Neuron (in vitro differentiated cells): ENCODE data around the gene CNP.

Experiments
- H2AFZ ChIP-seq: one replicate; pipeline ENCODE4 v1.6.1; 2013; ENCODE audit warnings: low read depth, mild to moderate bottlenecking, inconsistent platforms, low read length, moderate library complexity
- H3K27me3 ChIP-seq: one replicate; pipeline ENCODE4 v1.6.1; 2013; ENCODE audit warnings: low read length; ENCODE audit not compliant: insufficient read depth
- H3K36me3 ChIP-seq: one replicate; pipeline ENCODE4 v1.6.1; 2013; ENCODE audit warnings: low read length; ENCODE audit not compliant: insufficient read depth
- H3K4me1 ChIP-seq: one replicate; pipeline ENCODE4 v1.6.1; 2013; ENCODE audit warnings: low read length; ENCODE audit not compliant: insufficient read depth
- H3K4me3 ChIP-seq: 2 replicates; pipeline ENCODE4 v1.5.1; 2013; ENCODE audit warnings: mild to moderate bottlenecking, low read length, moderate library complexity
- H3K9me3 ChIP-seq: one replicate; pipeline ENCODE4 v1.6.1; 2013; ENCODE audit warnings: low read length

Gene CNP

DNA sequence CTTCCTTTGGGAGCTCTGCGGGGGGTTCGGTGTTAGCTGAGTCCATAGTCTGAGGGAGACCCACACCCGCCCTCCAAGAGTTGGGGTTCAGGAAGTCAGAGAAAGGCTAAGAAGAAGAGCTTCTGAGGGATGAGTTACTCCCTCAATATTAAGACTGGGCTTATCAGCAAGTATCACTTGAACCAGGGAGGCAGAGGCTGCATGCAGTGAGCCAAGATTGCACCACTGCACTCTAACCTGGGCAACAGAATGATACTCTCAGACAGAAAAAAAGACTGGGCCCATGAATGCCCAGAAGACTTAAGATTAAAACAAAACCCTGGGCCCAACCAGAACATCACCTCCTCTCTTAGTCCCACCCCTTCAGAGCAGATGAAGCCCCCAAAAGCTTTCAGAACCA is 59.3 kb downstream of the CNP start:
- H3K4me3 ChIP-seq = no peak overlapping the region
- no peak overlapping the region for H2AFZ ChIP-seq
- peaks cover 28% of the 10 kb centered on the region for H3K36me3 ChIP-seq
- no peaks in the 10 kb centered on the region for H3K9me3 ChIP-seq
- H3K27me3 ChIP-seq = no peaks in the 10 kb centered on the region
- H3K4me1 ChIP-seq = peaks cover 38% of the 10 kb centered on the region

DNA sequence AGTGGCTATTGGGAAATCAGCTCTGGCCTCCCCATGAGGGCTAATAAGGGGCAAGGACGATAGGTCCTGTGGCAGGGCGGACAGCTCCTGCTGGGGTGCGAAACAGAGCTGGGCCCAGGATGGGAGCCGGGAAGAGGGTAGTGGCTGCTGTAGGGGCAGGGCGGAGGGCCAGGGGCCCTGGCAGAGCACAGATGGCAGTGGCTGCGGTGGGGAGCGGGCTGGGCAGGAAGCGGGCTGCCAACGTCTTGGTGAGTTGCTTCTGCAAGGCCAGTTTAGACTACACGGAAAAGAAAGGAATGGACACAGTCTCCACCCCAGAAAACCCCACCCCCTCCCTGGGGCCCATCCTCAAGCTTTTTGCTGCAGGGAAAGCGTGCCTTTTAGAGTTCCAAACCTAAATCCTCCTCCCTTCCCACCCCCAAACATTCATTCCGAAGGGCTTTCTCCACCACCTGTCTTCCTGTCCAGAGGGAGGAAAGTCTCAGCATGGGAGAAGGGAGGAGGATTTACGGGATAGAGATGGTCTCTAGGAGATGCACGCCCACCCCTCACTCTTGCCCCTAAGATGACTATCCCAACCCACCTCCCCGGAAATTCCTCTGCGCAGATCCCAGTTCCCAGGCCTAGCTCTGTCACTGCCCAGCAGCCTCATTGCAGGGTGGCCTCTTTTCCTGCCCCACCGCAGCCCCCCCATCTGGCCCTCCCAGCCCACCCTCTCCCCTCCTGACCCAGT is 60.4 kb downstream of the CNP start:
- H2AFZ ChIP-seq = no peak overlapping the region
- no peaks in the 10 kb centered on the region for H3K27me3 ChIP-seq
- peaks cover 40% of the 10 kb centered on the region for H3K4me1 ChIP-seq
- no peaks in the 10 kb centered on the region for H3K9me3 ChIP-seq
- H3K4me3 ChIP-seq = no peak overlapping the region
- H3K36me3 ChIP-seq = peaks cover 20% of the 10 kb centered on the region
